HG02885 (cell line): Measurements from ENCODE around the gene HOXA4.

Experiments
- ATAC-seq: cut with Tn5 transposase; IDR thresholded peaks from one replicate; pipeline ENCODE4 v1.9.1; 2021; ENCODE audit warnings: mild to moderate bottlenecking; ENCODE audit not compliant: unreplicated experiment, poor library complexity

HOXA4 gene

GRCh38 chr7:27097686-27098577 is 32.6 kb downstream of the HOXA4 start:
- no peak for ATAC-seq

- no peak for ATAC-seq
These were observed 33.6 kb downstream of the HOXA4 start for GRCh38 chr7:27096768-27097514.

- peak; percentile 87 for ATAC-seq
These were observed 34.4 kb downstream of the HOXA4 start, which contains the start of gene HOXA1 for GRCh38 chr7:27095897-27096767. Gene HOXA1, minus strand, starts transcription at chr7:27096000. Its CDS starts 88 bp downstream, at chr7:27095912.

- peak; percentile 14 for ATAC-seq
These were observed 35.3 kb downstream of the HOXA4 start for GRCh38 chr7:27095050-27095896.

GRCh38 chr7:27094304-27095049 is 36.1 kb downstream of the HOXA4 start:
- no peak for ATAC-seq

GRCh38 chr7:27093184-27093895 is 37.2 kb downstream of the HOXA4 start:
- ATAC-seq = no peak

- ATAC-seq = no peak
These were observed 37.8 kb downstream of the HOXA4 start for GRCh38 chr7:27092819-27093110.

- ATAC-seq = no peak
These were observed 38.4 kb downstream of the HOXA4 start for GRCh38 chr7:27091941-27092818.

GRCh38 chr7:27091105-27091504 is 39.5 kb downstream of the HOXA4 start:
- ATAC-seq = no peak

- ATAC-seq = no peak
These were observed 42.3 kb downstream of the HOXA4 start for GRCh38 chr7:27088002-27088922.

- ATAC-seq = no peak
These were observed 46.9 kb downstream of the HOXA4 start for GRCh38 chr7:27083646-27084045.

- no peak for ATAC-seq
These were observed 48.4 kb downstream of the HOXA4 start for GRCh38 chr7:27082171-27082570.

GRCh38 chr7:27080844-27081436 is 49.6 kb downstream of the HOXA4 start:
- ATAC-seq = no peak

- no peak for ATAC-seq
These were observed 51.2 kb downstream of the HOXA4 start for GRCh38 chr7:27079234-27079975.

GRCh38 chr7:27078616-27079233 is 51.8 kb downstream of the HOXA4 start:
- ATAC-seq = no peak
